GM19372 (cell line): ENCODE measurements around the gene RASGRF2.

ENCODE experiments used
- ATAC-seq: cut with Tn5 transposase; IDR thresholded peaks from one replicate; pipeline ENCODE4 v1.9.1; 2021; ENCODE audit warnings: mild to moderate bottlenecking, low read depth, moderate library complexity; ENCODE audit not compliant: unreplicated experiment

The RASGRF2 gene

GRCh38 chr5:80941496-80941895, 18.7 kb upstream of the RASGRF2 start:
- ATAC-seq: no peak

DNA sequence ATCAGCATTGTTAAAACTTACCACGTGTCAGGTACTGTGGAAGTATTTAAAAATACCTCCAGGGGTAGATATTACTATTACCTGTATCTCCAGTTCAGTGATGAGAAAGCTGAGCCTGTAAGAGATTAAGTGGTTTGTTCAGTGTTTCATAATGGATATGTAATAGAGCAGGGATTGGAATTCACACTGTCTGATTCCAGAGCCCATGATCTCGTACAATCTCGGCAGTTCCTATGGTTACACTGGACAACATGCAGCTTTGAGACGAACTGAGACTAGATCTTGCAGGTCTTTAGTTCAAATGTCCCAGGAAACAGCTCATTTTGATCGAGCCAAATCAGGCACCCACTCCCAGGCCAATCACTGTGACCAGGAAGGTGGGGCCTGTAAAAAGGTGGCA, 8.8 kb upstream of the RASGRF2 start:
- no peak for ATAC-seq

DNA sequence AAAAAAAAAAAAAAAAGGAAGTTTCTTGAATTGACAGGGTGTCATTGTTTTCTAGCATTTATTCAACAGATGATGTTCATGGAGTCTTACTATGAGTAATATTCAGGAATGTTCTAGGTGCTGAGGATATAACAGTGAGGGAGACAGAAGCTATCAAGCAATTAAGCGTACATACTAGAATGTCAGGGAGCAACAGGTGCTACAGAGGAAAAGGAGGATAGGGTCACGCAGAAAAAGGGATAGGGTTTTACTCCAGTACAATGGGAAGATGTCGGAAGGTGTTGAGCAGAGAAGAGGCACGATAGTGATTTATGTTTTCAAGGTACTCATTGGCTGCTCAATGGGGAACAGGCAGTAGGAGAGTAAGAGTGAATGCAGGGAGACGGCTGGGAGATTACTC, 6.6 kb upstream of the RASGRF2 start:
- ATAC-seq: no peak

GRCh38 chr5:80955082-80955590, 5.0 kb upstream of the RASGRF2 start:
- no peak for ATAC-seq

- no peak for ATAC-seq
Observed at GRCh38 chr5:80956272-80956671, 3.9 kb upstream of the RASGRF2 start.

DNA sequence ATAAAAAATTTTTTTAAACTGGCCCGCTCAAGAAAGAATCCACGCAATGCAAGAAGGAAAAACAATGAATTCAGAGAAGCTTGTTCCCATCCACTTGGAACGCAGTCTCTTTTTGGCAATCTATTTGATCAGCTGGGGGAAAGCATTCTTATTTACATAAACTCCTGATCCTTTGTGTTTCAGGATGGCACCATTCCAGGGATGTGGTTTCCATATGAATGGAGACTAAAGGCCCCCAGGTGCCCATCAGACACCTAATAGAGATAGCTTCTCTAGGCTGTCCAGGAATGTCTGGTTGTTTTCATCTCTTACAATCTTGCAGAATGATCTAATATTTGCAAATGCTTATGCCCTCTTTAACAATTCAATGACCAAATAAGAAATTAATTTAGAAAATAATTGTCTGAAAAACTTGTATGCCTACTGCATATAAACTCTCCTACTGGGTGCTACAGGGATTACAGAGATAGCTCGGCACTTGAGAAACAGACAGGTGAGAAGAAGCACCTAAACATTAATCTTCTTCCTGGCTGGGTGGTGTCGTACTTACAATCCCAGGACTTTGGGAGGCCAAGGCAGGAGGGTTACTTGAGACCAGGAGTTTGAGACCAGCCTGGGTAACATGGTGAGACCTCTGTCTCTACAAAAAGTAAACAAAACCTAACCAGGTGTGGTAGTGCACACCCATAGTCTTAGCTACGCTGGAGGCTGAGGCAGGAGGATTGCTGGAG, 3.0 kb upstream of the RASGRF2 start:
- no peak for ATAC-seq

DNA sequence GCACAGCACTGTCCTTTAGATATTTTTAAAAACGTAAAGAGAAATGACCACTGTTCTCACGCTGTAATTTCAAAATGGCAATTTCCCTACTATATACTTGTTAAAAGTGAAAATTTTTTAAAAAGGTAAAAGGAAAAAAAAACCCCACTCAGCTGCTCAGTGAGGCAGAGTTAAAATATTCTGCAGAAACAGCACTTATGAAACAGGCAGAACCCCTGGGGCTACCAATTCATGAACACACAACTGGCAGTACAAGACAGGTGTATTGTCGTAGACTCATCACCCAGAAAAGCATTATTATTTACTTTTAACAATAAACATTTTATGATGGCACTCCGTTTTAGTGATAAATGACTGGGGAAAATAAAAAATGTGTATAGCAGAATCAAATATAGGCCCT, 1.5 kb upstream of the RASGRF2 start:
- ATAC-seq: no peak

- ATAC-seq: no peak
Observed at GRCh38 chr5:80959138-80959537, 1.0 kb upstream of the RASGRF2 start.

DNA sequence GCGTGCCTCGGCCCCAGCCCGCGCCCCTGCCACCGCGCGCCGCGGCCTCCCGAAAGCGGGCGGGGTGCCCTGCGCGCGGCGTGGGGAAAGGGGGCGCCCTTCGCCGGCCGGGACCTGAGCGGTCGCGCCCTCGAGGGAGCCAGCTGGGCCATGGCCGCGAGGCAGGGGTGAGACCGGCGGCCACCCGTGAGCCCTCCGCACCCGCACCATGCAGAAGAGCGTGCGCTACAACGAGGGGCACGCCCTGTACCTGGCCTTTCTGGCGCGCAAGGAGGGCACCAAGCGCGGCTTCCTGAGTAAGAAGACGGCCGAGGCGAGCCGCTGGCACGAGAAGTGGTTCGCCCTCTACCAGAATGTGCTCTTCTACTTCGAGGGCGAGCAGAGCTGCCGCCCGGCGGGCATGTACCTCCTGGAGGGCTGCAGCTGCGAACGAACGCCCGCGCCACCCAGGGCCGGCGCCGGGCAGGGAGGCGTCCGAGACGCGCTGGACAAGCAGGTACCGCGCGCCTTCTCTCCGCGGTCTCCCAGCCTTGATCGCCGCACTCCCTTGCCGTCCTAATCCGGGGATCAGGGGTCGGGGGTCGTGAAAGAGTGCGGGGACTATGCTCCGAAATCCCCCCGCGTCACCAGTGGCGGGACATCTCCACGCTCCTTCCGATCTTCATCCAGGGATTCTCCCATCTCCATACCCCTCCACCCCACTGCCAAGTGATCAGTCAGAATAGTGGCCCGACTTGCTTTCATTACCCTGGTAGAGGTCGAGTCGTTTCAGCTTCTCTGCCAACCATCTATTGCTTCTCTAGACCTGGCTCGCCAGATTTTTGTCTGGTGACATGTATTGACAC, 590 bp downstream of the RASGRF2 start:
- no peak for ATAC-seq

- no peak for ATAC-seq
Observed at GRCh38 chr5:80961376-80962281, 1.5 kb downstream of the RASGRF2 start.

- ATAC-seq: no peak
Observed at GRCh38 chr5:80962630-80963520, 2.7 kb downstream of the RASGRF2 start.

DNA sequence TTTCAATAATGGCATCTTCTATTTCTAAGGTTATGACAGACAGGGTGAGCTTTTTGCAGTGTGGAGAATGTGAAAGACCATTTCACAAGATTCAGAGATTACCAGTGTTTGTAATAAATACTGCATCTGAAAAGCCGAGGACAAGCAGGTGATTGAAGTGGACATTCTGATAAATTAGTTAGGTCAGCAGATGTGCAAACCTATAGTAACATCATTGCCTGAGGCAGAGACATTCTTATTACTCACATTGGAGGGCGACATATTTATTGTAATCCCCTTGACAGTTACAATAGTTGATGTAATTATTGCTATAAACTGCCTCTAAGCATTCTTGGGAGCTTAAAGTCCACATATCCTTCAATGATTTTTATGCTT, 3.3 kb downstream of the RASGRF2 start:
- ATAC-seq: no peak

GRCh38 chr5:80963966-80964481, 3.9 kb downstream of the RASGRF2 start:
- ATAC-seq: no peak

- no peak for ATAC-seq
Observed at GRCh38 chr5:80964491-80964890, 4.3 kb downstream of the RASGRF2 start.

GRCh38 chr5:80964919-80965318, 4.8 kb downstream of the RASGRF2 start:
- no peak for ATAC-seq

- no peak for ATAC-seq
Observed at GRCh38 chr5:80967500-80968181, 7.5 kb downstream of the RASGRF2 start.

DNA sequence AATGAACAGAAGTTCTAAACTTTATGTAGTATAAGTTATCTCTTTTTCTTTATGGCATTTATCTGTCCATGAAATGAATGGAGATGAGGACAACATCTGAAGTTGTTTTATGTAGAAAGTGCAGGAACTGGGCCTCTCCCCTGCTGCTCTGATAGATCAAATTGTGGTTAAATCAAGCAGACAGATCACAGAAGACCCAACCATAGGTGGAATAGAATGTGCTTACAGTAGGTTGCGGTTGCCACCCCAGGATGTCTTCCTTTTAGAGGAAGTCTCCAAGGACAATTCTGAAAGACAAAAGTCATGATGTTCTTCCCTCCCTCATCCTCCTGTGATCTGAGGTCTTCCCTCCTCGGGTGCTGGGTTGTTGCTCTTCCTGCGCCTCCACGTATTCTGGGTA, 12.9 kb downstream of the RASGRF2 start:
- no peak for ATAC-seq

GRCh38 chr5:80975065-80975464, 14.9 kb downstream of the RASGRF2 start:
- no peak for ATAC-seq

- no peak for ATAC-seq
Observed at GRCh38 chr5:80976985-80977384, 16.8 kb downstream of the RASGRF2 start.
